ENCODE results near the gene DUSP23. TPM values are rescaled to one million over a fixed set of nuclear protein-coding genes. Genes with fewer than 3 reads are reported as not detected.

Gene DUSP23
- total RNA-seq, 1 experiment from 2014 or later = 35.8 TPM

- no peak for ATAC-seq
- H3K9me3 ChIP-seq (ENCODE audit: control insufficient read depth in 1 of 2, insufficient read depth in 1 of 2, low read depth in 1 of 2, low read length in 2 of 2) = no peaks in the 10 kb centered on the region
- H3K9ac ChIP-seq (ENCODE audit: low read length) = no peak overlapping the region
- CTCF ChIA-PET = interaction anchor here (1.4 kb wide), 1 partner anchor 32 kb away, joined by 3 read pairs; the partner anchor contains the start of gene DUSP23
- H3K36me3 ChIP-seq (ENCODE audit: control insufficient read depth in 1 of 2, insufficient read depth in 2 of 2, low read length in 2 of 2) = no peaks in the 10 kb centered on the region
- H3K27me3 ChIP-seq (ENCODE audit: insufficient read depth, low read length) = no peaks in the 10 kb centered on the region
- POLR2A ChIA-PET = no interaction called here
- intact Hi-C loops (cut with micrococcal nuclease) = no loop called here
- no peaks in the 10 kb centered on the region for H3K9me2 ChIP-seq (ENCODE audit: insufficient read depth)
- RAD21 ChIA-PET (ENCODE audit: low non-redundant PET in 1 of 2, low total read pairs in 2 of 2, uncharacterized antibody in 2 of 2, unreplicated experiment in 2 of 2) = no interaction called here
- BruUV-seq (replicated peaks) = no TSS peak
- no peaks in the 10 kb centered on the region for H3K79me2 ChIP-seq (ENCODE audit: insufficient read depth, low read length)
- no peak for DNase-seq (ENCODE audit: low read depth, low spot score)
- no peak for TF ChIP-seq ZNF274 (IDR thresholded peaks at IDR 0.05; ENCODE audit: low read depth, low read length)
- TF ChIP-seq, protein P1, sequence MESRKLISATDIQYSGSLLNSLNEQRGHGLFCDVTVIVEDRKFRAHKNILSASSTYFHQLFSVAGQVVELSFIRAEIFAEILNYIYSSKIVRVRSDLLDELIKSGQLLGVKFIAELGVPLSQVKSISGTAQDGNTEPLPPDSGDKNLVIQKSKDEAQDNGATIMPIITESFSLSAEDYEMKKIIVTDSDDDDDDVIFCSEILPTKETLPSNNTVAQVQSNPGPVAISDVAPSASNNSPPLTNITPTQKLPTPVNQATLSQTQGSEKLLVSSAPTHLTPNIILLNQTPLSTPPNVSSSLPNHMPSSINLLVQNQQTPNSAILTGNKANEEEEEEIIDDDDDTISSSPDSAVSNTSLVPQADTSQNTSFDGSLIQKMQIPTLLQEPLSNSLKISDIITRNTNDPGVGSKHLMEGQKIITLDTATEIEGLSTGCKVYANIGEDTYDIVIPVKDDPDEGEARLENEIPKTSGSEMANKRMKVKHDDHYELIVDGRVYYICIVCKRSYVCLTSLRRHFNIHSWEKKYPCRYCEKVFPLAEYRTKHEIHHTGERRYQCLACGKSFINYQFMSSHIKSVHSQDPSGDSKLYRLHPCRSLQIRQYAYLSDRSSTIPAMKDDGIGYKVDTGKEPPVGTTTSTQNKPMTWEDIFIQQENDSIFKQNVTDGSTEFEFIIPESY (IDR thresholded peaks at IDR 0.05; ENCODE audit: extremely low read depth, insufficient replicate concordance, low read length) = no peak
- TF ChIP-seq EZH2 (IDR thresholded peaks at IDR 0.05) = no peak
- TF ChIP-seq EZH2phosphoT487 (IDR thresholded peaks at IDR 0.05; ENCODE audit: borderline replicate concordance) = no peak
- TF ChIP-seq POLR2A (IDR thresholded peaks at IDR 0.05; ENCODE audit: borderline replicate concordance, extremely low read depth, insufficient read depth, insufficient read length) = no peak
- TF ChIP-seq SP1 (IDR thresholded peaks at IDR 0.05; ENCODE audit: low read depth) = no peak
- TF ChIP-seq CEBPB (IDR thresholded peaks at IDR 0.05; ENCODE audit: low read depth) = no peak
- no peak for TF ChIP-seq SRF (IDR thresholded peaks at IDR 0.05; ENCODE audit: low read depth)
- no peak for TF ChIP-seq YY1 (IDR thresholded peaks at IDR 0.05; ENCODE audit: extremely low read depth, insufficient replicate concordance, low read depth, low read length)
- TF ChIP-seq, protein P2, sequence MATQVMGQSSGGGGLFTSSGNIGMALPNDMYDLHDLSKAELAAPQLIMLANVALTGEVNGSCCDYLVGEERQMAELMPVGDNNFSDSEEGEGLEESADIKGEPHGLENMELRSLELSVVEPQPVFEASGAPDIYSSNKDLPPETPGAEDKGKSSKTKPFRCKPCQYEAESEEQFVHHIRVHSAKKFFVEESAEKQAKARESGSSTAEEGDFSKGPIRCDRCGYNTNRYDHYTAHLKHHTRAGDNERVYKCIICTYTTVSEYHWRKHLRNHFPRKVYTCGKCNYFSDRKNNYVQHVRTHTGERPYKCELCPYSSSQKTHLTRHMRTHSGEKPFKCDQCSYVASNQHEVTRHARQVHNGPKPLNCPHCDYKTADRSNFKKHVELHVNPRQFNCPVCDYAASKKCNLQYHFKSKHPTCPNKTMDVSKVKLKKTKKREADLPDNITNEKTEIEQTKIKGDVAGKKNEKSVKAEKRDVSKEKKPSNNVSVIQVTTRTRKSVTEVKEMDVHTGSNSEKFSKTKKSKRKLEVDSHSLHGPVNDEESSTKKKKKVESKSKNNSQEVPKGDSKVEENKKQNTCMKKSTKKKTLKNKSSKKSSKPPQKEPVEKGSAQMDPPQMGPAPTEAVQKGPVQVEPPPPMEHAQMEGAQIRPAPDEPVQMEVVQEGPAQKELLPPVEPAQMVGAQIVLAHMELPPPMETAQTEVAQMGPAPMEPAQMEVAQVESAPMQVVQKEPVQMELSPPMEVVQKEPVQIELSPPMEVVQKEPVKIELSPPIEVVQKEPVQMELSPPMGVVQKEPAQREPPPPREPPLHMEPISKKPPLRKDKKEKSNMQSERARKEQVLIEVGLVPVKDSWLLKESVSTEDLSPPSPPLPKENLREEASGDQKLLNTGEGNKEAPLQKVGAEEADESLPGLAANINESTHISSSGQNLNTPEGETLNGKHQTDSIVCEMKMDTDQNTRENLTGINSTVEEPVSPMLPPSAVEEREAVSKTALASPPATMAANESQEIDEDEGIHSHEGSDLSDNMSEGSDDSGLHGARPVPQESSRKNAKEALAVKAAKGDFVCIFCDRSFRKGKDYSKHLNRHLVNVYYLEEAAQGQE (IDR thresholded peaks at IDR 0.05; ENCODE audit: low read depth) = no peak
- no peak overlapping the region for H2AFZ ChIP-seq (ENCODE audit: low read depth, low read length, poor library complexity, severe bottlenecking)
- no peak overlapping the region for H3K4me3 ChIP-seq (replicated peaks in 1 of 2; ENCODE audit: low read depth in 1 of 2, low read length in 2 of 2)
- H3K27ac ChIP-seq (ENCODE audit: low read depth, low read length) = no peak overlapping the region
- no peak overlapping the region for H3K4me2 ChIP-seq (ENCODE audit: low read length)
- H4K20me1 ChIP-seq (ENCODE audit: insufficient read depth) = no peaks in the 10 kb centered on the region
- H3K4me1 ChIP-seq (ENCODE audit: control insufficient read depth in 1 of 2, insufficient read depth in 2 of 2, low read length in 2 of 2) = no peaks in the 10 kb centered on the region
Observed at GRCh38 chr1:159748370-159748769, 32.4 kb upstream of the DUSP23 start.
